K562 (cell line): ENCODE data around the gene ARSK. TPM values are rescaled to one million over a fixed set of nuclear protein-coding genes. Genes with fewer than 3 reads are reported as not detected.

Source experiments
- ATAC-seq: fragments of 200-7000 bp; cut with Tn5 transposase; 3 replicates; pipeline ENCODE4 v1.9.1; 2020; ENCODE audit warnings: moderate library complexity
- BruUV-seq: library from RNA; stranded (reverse); fragments of 400-500 nt; replicated peaks from 2 replicates; lab custom pipeline; 2021; lab: Mats Ljungman, UMichigan
- CTCF ChIA-PET: fragments of 300-600 bp; formaldehyde crosslinking; extraction: SDS; loops from one replicate; lab custom pipeline; 2021; ENCODE audit warnings: low intra/inter-chr PET ratio; lab: Yijun Ruan, JAX
- POLR2A ChIA-PET: fragments of 300-600, 350-650 bp; sonication (Branson Sonifier 250); formaldehyde crosslinking; extraction: SDS; loops from one replicate; lab custom pipeline; 2021; ENCODE audit warnings: antibody characterized with exemption, inconsistent platforms; lab: Yijun Ruan, JAX
- DNase-seq, 4 experiments: peaks; one replicate each; pipeline versions ENCODE4 v3.0.0 to v3.0.0-alpha.2; 2011 to 2018; ENCODE audit warnings: low spot score in 3 of 4, mixed read lengths in 3 of 4; ENCODE audit errors: extremely low read depth in 1 of 4
- FAIRE-seq: peaks from 2 replicates; lab custom pipeline; 2011; peaks lifted over from hg19 to GRCh38; lab: Jason Lieb, UNC
- H2AFZ ChIP-seq: 2 replicates; pipeline ENCODE4 v1.6.0; 2011; ENCODE audit warnings: low read depth, low read length, control low read depth, inconsistent platforms
- H3K27ac ChIP-seq: fragments of 200-600 bp; 3 replicates; pipeline ENCODE4 v1.8.0; 2011; ENCODE audit warnings: low read depth, mild to moderate bottlenecking, control low read depth, inconsistent platforms, low read length, moderate library complexity, mixed read lengths; ENCODE audit errors: extremely low read depth
- H3K27me3 ChIP-seq, 2 experiments: fragments of 300-600 bp in 1 of 2; 2 replicates in 1 of 2; 3 replicates in 1 of 2; pipeline versions ENCODE4 v1.6.0 to v1.8.0; 2011; ENCODE audit warnings: inconsistent platforms in 2 of 2, low read length in 2 of 2, mild to moderate bottlenecking in 1 of 2, mixed read lengths in 1 of 2, moderate library complexity in 1 of 2; ENCODE audit not compliant: control insufficient read depth in 2 of 2, insufficient read depth in 2 of 2
- H3K36me3 ChIP-seq: fragments of 300-600 bp; 3 replicates; pipeline ENCODE4 v1.8.0; 2011; ENCODE audit warnings: mild to moderate bottlenecking, low read length, inconsistent platforms; ENCODE audit not compliant: control insufficient read depth, insufficient read depth
- H3K4me1 ChIP-seq, 2 experiments: fragments of 200-600 bp in 1 of 2; replicated peaks in 1 of 2; 2 replicates in 1 of 2; 3 replicates in 1 of 2; pipeline versions ENCODE4 v1.5.1 to v1.8.0; 2011; ENCODE audit warnings: inconsistent platforms in 2 of 2, low read length in 2 of 2, mild to moderate bottlenecking in 1 of 2, mixed read lengths in 1 of 2, moderate library complexity in 1 of 2; ENCODE audit not compliant: control insufficient read depth in 2 of 2, insufficient read depth in 2 of 2
- H3K4me2 ChIP-seq: 2 replicates; pipeline ENCODE4 v1.6.1; 2011; ENCODE audit warnings: low read length, control low read depth, inconsistent platforms, mixed read lengths; ENCODE audit not compliant: insufficient read depth
- H3K4me3 ChIP-seq: fragments of 200-600 bp; sonication (generic), shearing (Covaris generic); 2 replicates; pipeline ENCODE4 v1.5.1; 2016; ENCODE audit warnings: control low read depth, inconsistent platforms
- H3K79me2 ChIP-seq: fragments of 200-600 bp; 3 replicates; pipeline ENCODE4 v1.8.0; 2011; ENCODE audit warnings: low read length, inconsistent platforms; ENCODE audit not compliant: control insufficient read depth, insufficient read depth
- H3K9ac ChIP-seq, 2 experiments: 2 replicates each; pipeline versions ENCODE4 v1.6.0 to v1.6.1; 2011; ENCODE audit warnings: low read depth in 2 of 2, low read length in 2 of 2, control low read depth in 1 of 2, inconsistent platforms in 1 of 2, mild to moderate bottlenecking in 1 of 2, mixed read lengths in 1 of 2; ENCODE audit not compliant: insufficient read depth in 1 of 2
- H3K9me1 ChIP-seq: one replicate; pipeline ENCODE4 v1.6.0; 2011; ENCODE audit warnings: inconsistent platforms, mild to moderate bottlenecking, low read length, moderate library complexity; ENCODE audit not compliant: control insufficient read depth, insufficient read depth
- H3K9me3 ChIP-seq: replicated peaks from 2 replicates; pipeline ENCODE4 v1.5.1; 2011; ENCODE audit warnings: low read depth, low read length, inconsistent platforms; ENCODE audit not compliant: control insufficient read depth, insufficient read depth
- H4K20me1 ChIP-seq: replicated peaks from 2 replicates; pipeline ENCODE4 v1.6.1; 2011; ENCODE audit warnings: low read length, inconsistent platforms, mixed read lengths; ENCODE audit not compliant: control insufficient read depth, insufficient read depth
- DDX20 ChIP-seq: fragments of 450-650 bp; IDR thresholded peaks from 2 replicates; pipeline ENCODE4 v1.6.1; 2016; ENCODE audit warnings: missing genetic modification characterization, low read depth, mild to moderate bottlenecking, missing compliant biosample characterization, moderate library complexity
- MCM7 ChIP-seq, 2 experiments: fragments of 450-650 bp; IDR thresholded peaks; 2 replicates each; pipeline ENCODE4 v1.6.1; 2016 to 2018
- SMARCC2 ChIP-seq: fragments of 450-650 bp; IDR thresholded peaks from 2 replicates; pipeline ENCODE4 v1.6.1; 2017; ENCODE audit warnings: antibody characterized with exemption, moderate library complexity, mild to moderate bottlenecking, low read depth
- ZKSCAN3 ChIP-seq: fragments of 250-450 bp; sonication (Bioruptor Pico); IDR thresholded peaks from 2 replicates; pipeline ENCODE4 v1.4.0; 2020
- ZNF124 ChIP-seq: sonication (generic); formaldehyde crosslinking; IDR thresholded peaks from 2 replicates; pipeline ENCODE4 v1.8.1; 2022; ENCODE audit warnings: missing genetic modification reagents
- ZNF551 ChIP-seq: fragments of 250-450 bp; sonication (Bioruptor Pico); IDR thresholded peaks from 2 replicates; pipeline ENCODE4 v1.5.0; 2021; ENCODE audit warnings: mild to moderate bottlenecking, moderate library complexity
- WGBS: fragments of 100-300 bp; shearing (Covaris generic); methylation state at CpG from one replicate; pipeline ENCODE4 v1.1.6; 2016; ENCODE audit warnings: low coverage, mixed read lengths; ENCODE audit not compliant: insufficient coverage; ENCODE audit errors: missing lambda C conversion rate; 5-methylcytosine and 5-hydroxymethylcytosine counted together
- in situ Hi-C: fragments of 300-500 bp; cut with MboI; formaldehyde crosslinking; loops from 4 replicates; pipeline ENCODE4 v1.15.0; 2018; ENCODE audit warnings: inconsistent platforms, mixed read lengths
- intact Hi-C: fragments of 100-400 bp; cut with micrococcal nuclease; formaldehyde crosslinking; loops from 2 replicates; pipeline ENCODE4 v1.14.2; 2022
- polyA plus RNA-seq, 8 experiments: library from polyadenylated mRNA; depleted of rRNA in 4 of 8; stranded (reverse) in 5 of 8; unstranded in 3 of 8; fragments of >200 nt; fragmentation: Nextera tagmentation in 2 of 8; fragmentation: Illumina TruSeq in 1 of 8; extraction: Ambion mirVana in 2 of 8; extraction: Trizol in 1 of 8; gene quantifications; 2 replicates each; pipeline versions ENCODE4 v1.2.1 to v1.2.3, GENCODE V29; 2011 to 2014; ENCODE audit warnings: inconsistent platforms in 1 of 8, missing spikeins in 1 of 8
- total RNA-seq, 7 experiments: library from RNA; depleted of rRNA in 6 of 7; stranded (reverse); fragments of >200 nt in 6 of 7; fragmentation: Illumina TruSeq in 2 of 7; extraction: Trizol in 2 of 7; gene quantifications; 2 replicates each; pipeline versions ENCODE4 v1.2.1 to v1.2.3, GENCODE V29; 2011 to 2021; ENCODE audit warnings: low replicate concordance in 1 of 7
- TF ChIP-seq, protein P1 (sequence below): fragments of 250-450 bp; sonication (Bioruptor Pico); IDR thresholded peaks from 2 replicates; pipeline ENCODE4 v1.5.0; 2020; ENCODE audit warnings: mild to moderate bottlenecking

ARSK gene
- total and polyA plus RNA-seq, 9 of the 15 experiments (the other 6 are each of a cell fraction or from before 2014, with no cell fraction given) = 2.7 to 9.4 (median 7.1) TPM

DNA sequence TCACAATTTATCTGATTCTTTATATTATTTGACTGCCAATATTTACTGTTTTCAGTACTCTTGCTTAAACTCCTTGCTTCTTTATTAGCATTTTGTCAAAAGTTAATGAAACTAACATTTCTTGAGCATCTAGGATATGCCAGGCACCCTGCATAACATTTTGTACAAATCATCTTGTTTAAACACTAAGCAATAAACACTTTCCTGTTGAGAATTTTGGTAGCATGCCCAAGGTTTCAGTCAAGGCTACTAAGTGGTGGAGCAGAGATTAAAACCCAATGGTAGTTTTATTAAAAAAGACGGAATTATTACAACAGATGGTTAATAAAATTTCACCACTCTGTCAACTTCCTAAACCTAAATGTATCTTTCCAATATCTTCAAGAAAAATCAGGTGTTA lies 43.3 kb upstream of the ARSK start:
- BruUV-seq = no TSS peak
- 87% methylated on average over 1 of the region's 1 CpG for WGBS
- Histone ChIP-seq H3K27me3 (no peaks in the 10 kb centered on the region), H3K9me1 (no peaks in the 10 kb centered on the region), H2AFZ (no peak overlapping the region), H3K4me1 (no peaks in the 10 kb centered on the region), H3K79me2 (no peaks in the 10 kb centered on the region), H3K9ac (no peak overlapping the region), H3K36me3 (peaks cover 79% of the 10 kb centered on the region), H3K4me3 (no peak overlapping the region), H3K9me3 (no peaks in the 10 kb centered on the region), H3K4me2 (no peak overlapping the region), H3K27ac (no peak overlapping the region), H4K20me1 (no peaks in the 10 kb centered on the region)
- no peak for DNase-seq
- ChIA-PET POLR2A (no interaction called here), CTCF (no interaction called here)
- no peak for FAIRE-seq
- TF ChIP-seq ZNF551 (CRISPR knock-in tag) = no peak
- TF ChIP-seq, protein P1, sequence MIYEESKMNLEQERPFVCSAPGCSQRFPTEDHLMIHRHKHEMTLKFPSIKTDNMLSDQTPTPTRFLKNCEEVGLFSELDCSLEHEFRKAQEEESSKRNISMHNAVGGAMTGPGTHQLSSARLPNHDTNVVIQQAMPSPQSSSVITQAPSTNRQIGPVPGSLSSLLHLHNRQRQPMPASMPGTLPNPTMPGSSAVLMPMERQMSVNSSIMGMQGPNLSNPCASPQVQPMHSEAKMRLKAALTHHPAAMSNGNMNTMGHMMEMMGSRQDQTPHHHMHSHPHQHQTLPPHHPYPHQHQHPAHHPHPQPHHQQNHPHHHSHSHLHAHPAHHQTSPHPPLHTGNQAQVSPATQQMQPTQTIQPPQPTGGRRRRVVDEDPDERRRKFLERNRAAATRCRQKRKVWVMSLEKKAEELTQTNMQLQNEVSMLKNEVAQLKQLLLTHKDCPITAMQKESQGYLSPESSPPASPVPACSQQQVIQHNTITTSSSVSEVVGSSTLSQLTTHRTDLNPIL (CRISPR knock-in tag) = no peak
- no peak for TF ChIP-seq DDX20
- TF ChIP-seq ZNF124 (CRISPR knock-in tag) = no peak
- TF ChIP-seq ZKSCAN3 = no peak
- TF ChIP-seq MCM7 (IDR thresholded peaks at IDR 0.05) = no peak
- TF ChIP-seq SMARCC2 = no peak
- intact Hi-C loops (no loop called here), in situ Hi-C loops (no loop called here)
- no peak for ATAC-seq
